Body of pancreas (tissue), 4 donors: ENCODE measurements around the gene CFAP43.

Source experiments
- POLR2A ChIP-seq, 3 donors: fragments of 450-650 bp; IDR thresholded peaks; one replicate each; pipeline ENCODE4 v1.6.1; 2016; ENCODE audit warnings: antibody characterized with exemption in 3 of 3, mild to moderate bottlenecking in 2 of 3
- TF ChIP-seq, protein P1 (sequence below), 7 experiments: fragments of 450-650 bp in 4 of 7; fragments of 200-600 bp in 3 of 7; sonication (generic) in 3 of 7; IDR thresholded peaks; one replicate each; pipeline ENCODE4 v1.5.1; 2016 to 2019; ENCODE audit warnings: antibody characterized with exemption in 7 of 7

DNA sequence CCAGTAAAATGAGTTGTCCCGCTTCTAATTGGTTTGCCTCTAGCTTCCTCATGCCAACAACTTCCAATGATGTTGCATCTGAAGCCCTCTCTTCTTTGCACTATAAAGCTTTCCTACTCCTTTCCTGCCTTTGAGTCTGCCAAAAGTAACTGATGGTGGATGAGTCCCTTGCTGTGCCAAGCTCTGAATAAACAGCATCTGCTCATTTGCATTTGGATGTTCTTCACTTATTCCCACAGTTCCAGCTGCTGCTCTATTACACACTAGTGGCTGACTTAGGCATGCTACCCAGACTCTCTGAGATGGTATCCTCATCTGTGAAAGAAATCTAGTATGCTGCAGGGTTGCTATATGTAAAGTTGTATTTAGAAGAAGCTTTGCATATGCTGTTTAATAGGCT is 85.3 kb downstream of the CFAP43 start:
- TF ChIP-seq, protein P1, sequence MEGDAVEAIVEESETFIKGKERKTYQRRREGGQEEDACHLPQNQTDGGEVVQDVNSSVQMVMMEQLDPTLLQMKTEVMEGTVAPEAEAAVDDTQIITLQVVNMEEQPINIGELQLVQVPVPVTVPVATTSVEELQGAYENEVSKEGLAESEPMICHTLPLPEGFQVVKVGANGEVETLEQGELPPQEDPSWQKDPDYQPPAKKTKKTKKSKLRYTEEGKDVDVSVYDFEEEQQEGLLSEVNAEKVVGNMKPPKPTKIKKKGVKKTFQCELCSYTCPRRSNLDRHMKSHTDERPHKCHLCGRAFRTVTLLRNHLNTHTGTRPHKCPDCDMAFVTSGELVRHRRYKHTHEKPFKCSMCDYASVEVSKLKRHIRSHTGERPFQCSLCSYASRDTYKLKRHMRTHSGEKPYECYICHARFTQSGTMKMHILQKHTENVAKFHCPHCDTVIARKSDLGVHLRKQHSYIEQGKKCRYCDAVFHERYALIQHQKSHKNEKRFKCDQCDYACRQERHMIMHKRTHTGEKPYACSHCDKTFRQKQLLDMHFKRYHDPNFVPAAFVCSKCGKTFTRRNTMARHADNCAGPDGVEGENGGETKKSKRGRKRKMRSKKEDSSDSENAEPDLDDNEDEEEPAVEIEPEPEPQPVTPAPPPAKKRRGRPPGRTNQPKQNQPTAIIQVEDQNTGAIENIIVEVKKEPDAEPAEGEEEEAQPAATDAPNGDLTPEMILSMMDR (IDR thresholded peaks at IDR 0.05), result no peak
- TF ChIP-seq POLR2A (IDR thresholded peaks at IDR 0.05), result no peak
